MCF 10A (cell line): ENCODE results near the gene DCUN1D1. TPM values are rescaled to one million over a fixed set of nuclear protein-coding genes. Genes with fewer than 3 reads are reported as not detected.

Experiments used
- BruUV-seq: library from RNA; stranded (reverse); fragments of 400-500 nt; replicated peaks from 2 replicates; lab custom pipeline; 2021; lab: Mats Ljungman, UMichigan
- CTCF ChIA-PET: fragments of 300-600 bp; sonication (Branson Sonifier 250); formaldehyde crosslinking; extraction: SDS; loops from one replicate; lab custom pipeline; 2021; ENCODE audit warnings: antibody characterized with exemption, inconsistent platforms; lab: Yijun Ruan, JAX
- POLR2A ChIA-PET: fragments of 300-600, 350-650 bp; sonication (Branson Sonifier 250); formaldehyde crosslinking; extraction: SDS; loops from one replicate; lab custom pipeline; 2020; ENCODE audit warnings: antibody characterized with exemption, inconsistent platforms; lab: Yijun Ruan, JAX
- DNase-seq: peaks from one replicate; pipeline ENCODE4 v3.0.0-alpha.2; 2018; ENCODE audit not compliant: unreplicated experiment
- H3K27ac Mint-ChIP-seq: one replicate; pipeline ENCODE4 v1.8.0; 2022; ENCODE audit warnings: mild to moderate bottlenecking, low read depth, mixed read lengths; ENCODE audit not compliant: unreplicated experiment
- H3K27me3 Mint-ChIP-seq: one replicate; pipeline ENCODE4 v1.8.0; 2022; ENCODE audit warnings: mixed read lengths; ENCODE audit not compliant: insufficient read depth, unreplicated experiment
- H3K36me3 Mint-ChIP-seq: one replicate; pipeline ENCODE4 v1.8.0; 2022; ENCODE audit warnings: mild to moderate bottlenecking, moderate library complexity, mixed read lengths; ENCODE audit not compliant: insufficient read depth, unreplicated experiment
- H3K4me1 Mint-ChIP-seq: one replicate; pipeline ENCODE4 v1.8.0; 2022; ENCODE audit warnings: mixed read lengths; ENCODE audit not compliant: insufficient read depth, unreplicated experiment
- H3K4me3 Mint-ChIP-seq: one replicate; pipeline ENCODE4 v1.8.0; 2022; ENCODE audit warnings: mild to moderate bottlenecking, moderate library complexity, mixed read lengths; ENCODE audit not compliant: unreplicated experiment
- H3K9me3 Mint-ChIP-seq: one replicate; pipeline ENCODE4 v1.8.0; 2022; ENCODE audit warnings: mixed read lengths; ENCODE audit not compliant: unreplicated experiment
- intact Hi-C: fragments of 100-400 bp; cut with micrococcal nuclease; formaldehyde crosslinking; loops from 2 replicates; pipeline ENCODE4 v1.14.1; 2022
- total RNA-seq: library from RNA; stranded (reverse); gene quantifications from 2 replicates; pipeline ENCODE4 v1.2.3, GENCODE V29; 2022
- TF ChIP-seq, protein P1 (sequence below): fragments of 200-600 bp; IDR thresholded peaks from one replicate; pipeline ENCODE4 v1.8.0; 2022; ENCODE audit warnings: antibody characterized with exemption, mild to moderate bottlenecking; ENCODE audit not compliant: unreplicated experiment

DCUN1D1 gene
- total RNA-seq, 1 experiment from 2014 or later = 39.1 TPM

DNA sequence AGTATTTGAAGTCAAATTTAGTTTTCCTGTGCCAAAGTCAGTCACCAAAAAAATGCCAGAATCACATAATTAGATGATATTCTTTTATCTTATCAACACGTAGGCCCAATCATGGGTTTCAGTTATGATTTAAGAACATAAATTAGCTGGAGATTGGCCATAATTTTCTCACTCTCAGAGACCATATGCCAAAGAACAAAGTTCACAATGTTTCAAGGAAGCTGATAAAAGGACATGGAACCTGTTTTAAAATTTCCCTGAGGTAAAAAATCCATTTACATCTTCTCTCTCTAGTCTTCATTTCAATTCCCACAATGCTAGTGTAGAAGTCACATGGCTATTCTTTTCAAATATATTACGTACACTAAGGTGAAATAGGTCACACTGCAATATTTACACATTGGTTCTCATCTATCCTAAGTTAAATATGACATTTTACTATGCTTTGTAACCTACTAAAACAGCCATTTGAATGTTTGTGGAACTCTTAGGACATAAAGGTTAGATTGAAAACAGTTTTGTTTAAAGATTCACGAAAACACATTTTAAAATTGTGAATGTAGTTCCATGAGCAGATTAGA lies 42.7 kb upstream of the DCUN1D1 start:
- intact Hi-C loops = no loop called here
- CTCF ChIA-PET = no interaction called here
- H3K4me3 Mint-ChIP-seq = no peak overlapping the region
- H3K9me3 Mint-ChIP-seq = no peaks in the 10 kb centered on the region
- DNase-seq = no peak
- POLR2A ChIA-PET = no interaction called here
- peaks cover 36% of the 10 kb centered on the region for H3K36me3 Mint-ChIP-seq
- H3K27me3 Mint-ChIP-seq = no peaks in the 10 kb centered on the region
- no peaks in the 10 kb centered on the region for H3K4me1 Mint-ChIP-seq
- no TSS peak for BruUV-seq
- TF ChIP-seq, protein P1, sequence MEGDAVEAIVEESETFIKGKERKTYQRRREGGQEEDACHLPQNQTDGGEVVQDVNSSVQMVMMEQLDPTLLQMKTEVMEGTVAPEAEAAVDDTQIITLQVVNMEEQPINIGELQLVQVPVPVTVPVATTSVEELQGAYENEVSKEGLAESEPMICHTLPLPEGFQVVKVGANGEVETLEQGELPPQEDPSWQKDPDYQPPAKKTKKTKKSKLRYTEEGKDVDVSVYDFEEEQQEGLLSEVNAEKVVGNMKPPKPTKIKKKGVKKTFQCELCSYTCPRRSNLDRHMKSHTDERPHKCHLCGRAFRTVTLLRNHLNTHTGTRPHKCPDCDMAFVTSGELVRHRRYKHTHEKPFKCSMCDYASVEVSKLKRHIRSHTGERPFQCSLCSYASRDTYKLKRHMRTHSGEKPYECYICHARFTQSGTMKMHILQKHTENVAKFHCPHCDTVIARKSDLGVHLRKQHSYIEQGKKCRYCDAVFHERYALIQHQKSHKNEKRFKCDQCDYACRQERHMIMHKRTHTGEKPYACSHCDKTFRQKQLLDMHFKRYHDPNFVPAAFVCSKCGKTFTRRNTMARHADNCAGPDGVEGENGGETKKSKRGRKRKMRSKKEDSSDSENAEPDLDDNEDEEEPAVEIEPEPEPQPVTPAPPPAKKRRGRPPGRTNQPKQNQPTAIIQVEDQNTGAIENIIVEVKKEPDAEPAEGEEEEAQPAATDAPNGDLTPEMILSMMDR = no peak
- H3K27ac Mint-ChIP-seq = no peak overlapping the region

DNA sequence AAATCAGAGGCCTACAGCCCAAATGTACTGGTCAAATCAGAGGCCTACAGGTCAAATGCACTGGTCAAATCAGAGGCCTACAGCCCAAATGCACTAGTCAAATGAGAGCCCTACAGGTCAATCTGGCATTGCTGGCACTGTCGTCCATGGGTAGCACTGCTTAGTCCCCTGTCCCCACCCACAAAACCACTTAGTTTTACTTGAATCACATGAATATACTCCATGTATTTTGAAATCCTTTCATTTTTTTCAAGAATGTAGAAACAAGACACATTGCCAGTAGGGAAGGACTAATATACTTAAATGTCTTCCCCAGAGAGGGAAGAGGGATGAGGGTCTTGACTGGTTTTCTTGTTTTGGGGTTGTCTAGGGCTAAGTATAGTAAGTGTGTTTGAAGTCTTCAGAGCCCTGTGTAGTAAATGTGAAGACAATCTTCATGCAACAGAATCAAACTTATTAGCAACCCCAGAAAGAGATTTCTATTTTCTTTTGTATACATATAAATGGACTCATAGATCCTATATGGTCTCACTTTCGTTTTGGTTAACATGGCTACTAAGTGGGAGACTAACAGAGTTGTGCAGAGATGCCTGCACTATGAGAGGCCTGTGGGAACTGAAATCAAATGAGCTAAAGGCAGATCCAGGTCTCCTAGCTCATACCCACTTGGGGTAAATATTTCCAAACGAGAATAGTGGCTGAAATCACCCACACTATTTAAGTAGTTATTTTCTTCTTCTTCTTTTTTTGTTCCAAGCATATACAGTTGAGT lies 38.3 kb upstream of the DCUN1D1 start:
- no peak for DNase-seq
- TF ChIP-seq, protein P1 = no peak
- Mint-ChIP-seq H3K27me3 (no peaks in the 10 kb centered on the region), H3K4me1 (no peaks in the 10 kb centered on the region), H3K4me3 (no peak overlapping the region), H3K36me3 (peaks cover 45% of the 10 kb centered on the region), H3K27ac (no peak overlapping the region), H3K9me3 (no peaks in the 10 kb centered on the region)
- BruUV-seq = no TSS peak
- ChIA-PET POLR2A (no interaction called here), CTCF (interaction anchor here (0.6 kb wide), 1 partner anchor 304 kb away, joined by 3 read pairs; no protein-coding TSS in a partner anchor)
- intact Hi-C loops = no loop called here

DNA sequence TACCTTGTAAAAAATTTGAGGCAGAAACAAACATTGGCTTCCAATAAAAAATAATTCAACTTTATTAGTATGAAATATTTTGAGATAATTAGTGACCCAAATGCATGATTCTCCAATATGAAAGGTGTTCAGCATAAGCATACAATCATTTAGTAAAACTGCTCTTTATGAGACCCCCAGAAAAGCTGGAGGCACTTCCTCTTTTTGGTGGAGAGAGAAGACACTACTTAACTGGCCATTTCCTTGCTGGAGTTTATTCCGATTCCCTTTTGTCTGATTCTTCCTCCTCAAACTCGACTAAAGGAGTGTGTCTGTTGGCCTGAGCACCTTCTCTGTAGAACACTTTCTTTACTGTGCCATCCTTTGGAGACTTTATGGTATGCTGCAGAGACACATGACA lies 34.8 kb upstream of the DCUN1D1 start:
- CTCF ChIA-PET = interaction anchor here (0.6 kb wide), 1 partner anchor 856 kb away, joined by 5 read pairs; no protein-coding TSS in a partner anchor
- Mint-ChIP-seq H3K27ac (no peak overlapping the region), H3K4me1 (no peaks in the 10 kb centered on the region), H3K9me3 (no peaks in the 10 kb centered on the region), H3K27me3 (no peaks in the 10 kb centered on the region), H3K36me3 (peaks cover 23% of the 10 kb centered on the region), H3K4me3 (no peak overlapping the region)
- intact Hi-C loops = no loop called here
- DNase-seq = no peak
- TF ChIP-seq, protein P1 = no peak
- POLR2A ChIA-PET = interaction anchor here (0.7 kb wide), 1 partner anchor 79 kb away, joined by 3 read pairs; no protein-coding TSS in a partner anchor
- no TSS peak for BruUV-seq

DNA sequence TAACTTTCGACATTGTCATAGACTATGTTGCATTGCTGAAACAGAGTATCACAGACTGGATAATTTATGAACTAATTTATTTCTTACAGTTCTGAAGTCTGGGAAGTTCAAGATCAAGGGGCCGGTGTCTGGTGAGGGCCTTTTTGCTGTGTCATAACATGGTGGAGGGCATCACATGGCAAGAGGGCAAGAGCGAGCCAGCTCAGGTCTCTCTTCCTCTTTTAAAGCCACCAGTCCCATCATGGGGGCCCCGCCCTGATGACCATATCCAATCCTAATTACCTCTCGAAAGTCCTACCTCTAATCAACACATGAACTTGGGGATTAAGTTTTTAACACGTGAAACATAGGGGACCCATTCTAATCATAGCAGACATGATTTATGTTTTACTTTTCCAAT lies 33.5 kb upstream of the DCUN1D1 start:
- TF ChIP-seq, protein P1 = no peak
- no peak overlapping the region for H3K4me3 Mint-ChIP-seq
- H3K36me3 Mint-ChIP-seq = peaks cover 18% of the 10 kb centered on the region
- H3K27ac Mint-ChIP-seq = no peak overlapping the region
- DNase-seq = no peak
- ChIA-PET POLR2A (no interaction called here), CTCF (no interaction called here)
- H3K27me3 Mint-ChIP-seq = no peaks in the 10 kb centered on the region
- no peaks in the 10 kb centered on the region for H3K4me1 Mint-ChIP-seq
- intact Hi-C loops = no loop called here
- no peaks in the 10 kb centered on the region for H3K9me3 Mint-ChIP-seq
- no TSS peak for BruUV-seq
